ENCODE data around the gene SNX11. TPM values are rescaled to one million over a fixed set of nuclear protein-coding genes. Genes with fewer than 3 reads are reported as not detected.

SNX11 gene
- polyA plus RNA-seq, 5 donors, result 11.4 to 14.8 (median 13.3) TPM

- DNase-seq, result no peak
Measured at GRCh38 chr17:48160177-48161081, 52.9 kb downstream of the SNX11 start.

GRCh38 chr17:48161127-48161905, 53.8 kb downstream of the SNX11 start:
- DNase-seq, result no peak

GRCh38 chr17:48162306-48162934, 54.9 kb downstream of the SNX11 start:
- no peak for DNase-seq

- DNase-seq, result no peak
Measured at GRCh38 chr17:48162946-48163506, 55.5 kb downstream of the SNX11 start.

GRCh38 chr17:48163809-48164208, 56.2 kb downstream of the SNX11 start:
- DNase-seq, result no peak

- no peak for DNase-seq
Measured at GRCh38 chr17:48169926-48170325, 62.4 kb downstream of the SNX11 start.

Other genes with a start within 250 kb of the SNX11 start
- gene SP2, start 211.5 kb upstream of the SNX11 start, polyA plus RNA-seq (ENCODE audit: insufficient read depth in 1 of 5, insufficient read length in 5 of 5, low replicate concordance in 1 of 5), result 10 to 100 TPM; 19.9 to 24.5 (median 21.0) TPM
- 10 to 100 TPM in 3 of 5 donors, 1 to 10 TPM in 2; 9.2 to 13.3 (median 11.2) TPM for gene PNPO, start 166.2 kb upstream of the SNX11 start, polyA plus RNA-seq (ENCODE audit: insufficient read depth in 1 of 5, insufficient read length in 5 of 5, low replicate concordance in 1 of 5)
- 10 to 100 TPM; 31.5 to 44.8 (median 39.9) TPM for gene PRR15L, start 149.9 kb upstream of the SNX11 start, polyA plus RNA-seq (ENCODE audit: insufficient read depth in 1 of 5, insufficient read length in 5 of 5, low replicate concordance in 1 of 5)
- gene CDK5RAP3, start 136.7 kb upstream of the SNX11 start, polyA plus RNA-seq (ENCODE audit: insufficient read depth in 1 of 5, insufficient read length in 5 of 5, low replicate concordance in 1 of 5), result 100 to 1,000 TPM; 141 to 179 (median 149) TPM
- 10 to 100 TPM; 18.2 to 35.3 (median 23.4) TPM for gene COPZ2, start 70.0 kb upstream of the SNX11 start, polyA plus RNA-seq (ENCODE audit: insufficient read depth in 1 of 5, insufficient read length in 5 of 5, low replicate concordance in 1 of 5)
- gene NFE2L1, start 59.4 kb upstream of the SNX11 start, polyA plus RNA-seq (ENCODE audit: insufficient read depth in 1 of 5, insufficient read length in 5 of 5, low replicate concordance in 1 of 5), result 100 to 1,000 TPM; 102 to 127 (median 120) TPM
- gene CBX1, start 6.3 kb upstream of the SNX11 start, polyA plus RNA-seq (ENCODE audit: insufficient read depth in 1 of 5, insufficient read length in 5 of 5, low replicate concordance in 1 of 5), result 100 to 1,000 TPM; 147 to 188 (median 168) TPM

Measured in right lung (tissue), 5 donors.